Measurements from ENCODE around the gene GHSR.

GHSR gene

GRCh38 chr3:172447611-172448579, at the start of gene GHSR:
Gene GHSR (minus strand): TSS chr3:172448456. CDS start chr3:172448413, 43 bp downstream.
- DNase-seq, result no peak

GRCh38 chr3:172490198-172490669, 42.0 kb upstream of the GHSR start:
- peak; percentile 88 for DNase-seq

GRCh38 chr3:172478116-172478515, 29.9 kb upstream of the GHSR start:
- DNase-seq, result no peak

- DNase-seq, result no peak
Observed at GRCh38 chr3:172476347-172476746, 28.1 kb upstream of the GHSR start.

- no peak for DNase-seq
Observed at GRCh38 chr3:172475703-172476102, 27.4 kb upstream of the GHSR start.

GRCh38 chr3:172471903-172472302, 23.6 kb upstream of the GHSR start:
- no peak for DNase-seq

- DNase-seq, result no peak
Observed at GRCh38 chr3:172470588-172470987, 22.3 kb upstream of the GHSR start.

- no peak for DNase-seq
Observed at GRCh38 chr3:172467170-172467824, 19.0 kb upstream of the GHSR start.

- DNase-seq, result no peak
Observed at GRCh38 chr3:172466553-172467130, 18.4 kb upstream of the GHSR start.

GRCh38 chr3:172465281-172465680, 17.0 kb upstream of the GHSR start:
- no peak for DNase-seq

- DNase-seq, result no peak
Observed at GRCh38 chr3:172464306-172464705, 16.1 kb upstream of the GHSR start.

GRCh38 chr3:172461530-172462138, 13.4 kb upstream of the GHSR start:
- no peak for DNase-seq

- DNase-seq, result no peak
Observed at GRCh38 chr3:172456404-172456803, 8.1 kb upstream of the GHSR start.

- DNase-seq, result no peak
Observed at GRCh38 chr3:172454180-172454579, 5.9 kb upstream of the GHSR start.

GRCh38 chr3:172449466-172450149, 1.4 kb upstream of the GHSR start:
- no peak for DNase-seq

- DNase-seq, result no peak
Observed at GRCh38 chr3:172448661-172449465, 607 bp upstream of the GHSR start.

- no peak for DNase-seq
Observed at GRCh38 chr3:172446198-172446597, 2.1 kb downstream of the GHSR start.

GRCh38 chr3:172444821-172445220, 3.4 kb downstream of the GHSR start:
- no peak for DNase-seq

- DNase-seq, result no peak
Observed at GRCh38 chr3:172442606-172443005, 5.7 kb downstream of the GHSR start.

- no peak for DNase-seq
Observed at GRCh38 chr3:172441581-172441980, 6.7 kb downstream of the GHSR start.

- no peak for DNase-seq
Observed at GRCh38 chr3:172438186-172438585, 10.1 kb downstream of the GHSR start.

- DNase-seq, result no peak
Observed at GRCh38 chr3:172437713-172438112, 10.5 kb downstream of the GHSR start.

All from activated CD8-positive, alpha-beta memory T cell treated with anti-CD3 and anti-CD28 coated beads for 24 hours (primary cell).